Pancreas (tissue), 10 donors: ENCODE measurements around the gene EFCAB6. TPM values are rescaled to one million over a fixed set of nuclear protein-coding genes. Genes with fewer than 3 reads are reported as not detected.

Source experiments
- ATAC-seq, 4 donors: fragments of 200-7000 bp; cut with Tn5 transposase; one replicate each; pipeline versions ENCODE4 v1.8.0 to v1.9.1; 2020; ENCODE audit warnings: mild to moderate bottlenecking in 4 of 4, moderate library complexity in 4 of 4
- DNase-seq, 6 donors: peaks; one replicate each; pipeline ENCODE4 v3.0.0-alpha.2; 2020
- FAIRE-seq: peaks from 2 replicates; lab custom pipeline; 2012; peaks lifted over from hg19 to GRCh38; lab: Jason Lieb, UNC
- H3K27ac ChIP-seq, 4 donors: fragments of 200-600 bp; sonication (generic); 1 replicate in 3 of 4; 2 replicates in 1 of 4; pipeline versions ENCODE4 v1.5.0 to v1.8.0; 2020
- H3K27me3 ChIP-seq, 4 donors: fragments of 200-600 bp; one replicate each; pipeline ENCODE4 v1.8.0; 2021
- H3K36me3 ChIP-seq, 3 donors: fragments of 200-600 bp; sonication (generic) in 1 of 3; one replicate each; pipeline versions ENCODE4 v1.5.0 to v1.8.0; 2020 to 2021
- H3K4me1 ChIP-seq, 3 donors: fragments of 200-600 bp; one replicate each; pipeline ENCODE4 v1.8.0; 2021
- H3K4me3 ChIP-seq, 4 donors: fragments of 200-600 bp; sonication (generic) in 2 of 4; one replicate each; pipeline versions ENCODE4 v1.5.0 to v1.8.0; 2020 to 2021
- H3K9me3 ChIP-seq, 4 donors: fragments of 200-600 bp; one replicate each; pipeline ENCODE4 v1.8.0; 2021
- WGBS, 2 donors: extraction: QIAGEN DNeasy Blood & Tissue Kit; methylation state at CpG; one replicate each; pipeline ENCODE4 v1.1.7; 2013; 5-methylcytosine and 5-hydroxymethylcytosine counted together
- intact Hi-C, 3 donors: fragments of 100-400 bp; cut with DNase I; formaldehyde crosslinking; loops; one replicate each; pipeline versions ENCODE4 v1.11.1 to v1.14.2; 2022
- polyA plus RNA-seq, 2 donors: library from polyadenylated mRNA; stranded (reverse); fragments of 200-250 nt; gene quantifications; one replicate each; pipeline ENCODE4 v1.2.3, GENCODE V29; 2013
- total RNA-seq, 6 donors: library from RNA; stranded (reverse); fragmentation: NEBNext Ultra II Directional in 4 of 6; extraction: Animal tissue kit (Norgen Biotek cat#: 25700) in 4 of 6; gene quantifications; one replicate each; pipeline versions ENCODE4 v1.2.1 to v1.2.4, GENCODE V29; 2021 to 2023
- TF ChIP-seq, protein P1 (sequence below), 4 donors: fragments of 200-600 bp; sonication (generic) in 3 of 4; IDR thresholded peaks; one replicate each; pipeline versions ENCODE4 v1.5.0 to v1.8.0; 2021; ENCODE audit warnings: antibody characterized with exemption in 4 of 4
- donor health status: healthy with polysubstance abuse.
- donor health status: DM: no; HTN: no; CAD: no; lungs with moderate emphysema.
- donor health status: DM: no; HTN: no; CAD: no.
- donor health status: control.
- donor health status: control.
- donor health status: Bipolar disorder and iron deficiency.
- donor health status: DM: yes; HTN: yes; CAD: no.
- donor health status: DM: no; HTN: no; CAD: no.
- donor health status: DM: no; HTN: no; CAD: no.
- donor health status: DM: yes; HTN: yes; CAD: no.

The EFCAB6 gene
- total and polyA plus RNA-seq, 8 donors: 1.6 to 3.4 (median 2.2) TPM

- no peak for ATAC-seq
- no peaks in the 10 kb centered on the region for H3K4me1 ChIP-seq
- H3K9me3 ChIP-seq: no peaks in the 10 kb centered on the region
- DNase-seq: peak in 2 of 6 donors; percentile 2 to 37
- H3K27me3 ChIP-seq: no peaks in the 10 kb centered on the region
- intact Hi-C loops: no loop called here
- H3K36me3 ChIP-seq: no peaks in the 10 kb centered on the region
- TF ChIP-seq, protein P1, sequence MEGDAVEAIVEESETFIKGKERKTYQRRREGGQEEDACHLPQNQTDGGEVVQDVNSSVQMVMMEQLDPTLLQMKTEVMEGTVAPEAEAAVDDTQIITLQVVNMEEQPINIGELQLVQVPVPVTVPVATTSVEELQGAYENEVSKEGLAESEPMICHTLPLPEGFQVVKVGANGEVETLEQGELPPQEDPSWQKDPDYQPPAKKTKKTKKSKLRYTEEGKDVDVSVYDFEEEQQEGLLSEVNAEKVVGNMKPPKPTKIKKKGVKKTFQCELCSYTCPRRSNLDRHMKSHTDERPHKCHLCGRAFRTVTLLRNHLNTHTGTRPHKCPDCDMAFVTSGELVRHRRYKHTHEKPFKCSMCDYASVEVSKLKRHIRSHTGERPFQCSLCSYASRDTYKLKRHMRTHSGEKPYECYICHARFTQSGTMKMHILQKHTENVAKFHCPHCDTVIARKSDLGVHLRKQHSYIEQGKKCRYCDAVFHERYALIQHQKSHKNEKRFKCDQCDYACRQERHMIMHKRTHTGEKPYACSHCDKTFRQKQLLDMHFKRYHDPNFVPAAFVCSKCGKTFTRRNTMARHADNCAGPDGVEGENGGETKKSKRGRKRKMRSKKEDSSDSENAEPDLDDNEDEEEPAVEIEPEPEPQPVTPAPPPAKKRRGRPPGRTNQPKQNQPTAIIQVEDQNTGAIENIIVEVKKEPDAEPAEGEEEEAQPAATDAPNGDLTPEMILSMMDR (IDR thresholded peaks at IDR 0.05): no peak
- no peak overlapping the region for H3K4me3 ChIP-seq
- H3K27ac ChIP-seq: no peak overlapping the region
- FAIRE-seq: no peak
- 65 to 84% methylated on average over 14 of the region's 14 CpGs for WGBS, 2 donors
These were observed 42.1 kb upstream of the EFCAB6 start for GRCh38 chr22:43854121-43854785.

DNA sequence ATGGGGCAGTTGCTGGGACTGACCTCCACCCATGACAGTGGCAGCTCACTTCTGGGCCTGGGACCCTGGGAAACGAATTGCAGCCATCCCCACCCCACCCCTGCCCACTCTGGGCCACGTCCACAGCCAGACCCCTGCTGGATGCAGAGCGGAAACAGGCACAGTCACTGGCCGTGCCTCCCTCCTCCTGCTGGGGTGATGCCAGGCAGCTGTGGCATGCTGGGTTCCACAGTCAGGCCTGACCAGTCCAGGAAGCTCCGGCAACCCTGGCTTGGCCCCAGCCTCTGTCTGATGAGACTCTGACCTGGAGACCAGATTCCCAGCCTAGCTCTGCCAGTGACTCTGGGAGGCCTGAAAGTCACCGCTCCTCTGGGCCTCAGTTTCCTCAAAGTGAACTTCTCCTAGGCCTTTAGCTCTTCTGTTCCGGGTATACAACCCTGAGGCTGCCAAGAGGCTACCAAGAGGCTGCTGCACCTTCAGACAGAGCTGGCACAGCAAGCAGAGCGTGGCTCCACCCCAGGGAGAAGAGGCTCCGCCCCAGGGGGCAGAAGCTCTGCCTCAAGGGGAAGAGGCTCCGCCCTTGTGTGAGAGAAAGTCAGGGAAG is 41.3 kb upstream of the EFCAB6 start:
- H3K36me3 ChIP-seq: no peaks in the 10 kb centered on the region
- no peak for FAIRE-seq
- TF ChIP-seq, protein P1 (IDR thresholded peaks at IDR 0.05): no peak
- H3K4me3 ChIP-seq: no peak overlapping the region
- DNase-seq: peak in 2 of 6 donors; percentile 17 to 51
- H3K27me3 ChIP-seq: no peaks in the 10 kb centered on the region
- H3K4me1 ChIP-seq: no peaks in the 10 kb centered on the region
- ATAC-seq: no peak
- no peak overlapping the region for H3K27ac ChIP-seq
- intact Hi-C loops: no loop called here
- H3K9me3 ChIP-seq: no peaks in the 10 kb centered on the region
- WGBS, 2 donors: 59 to 66% methylated on average over 10 of the region's 10 CpGs

- Histone ChIP-seq H3K9me3 (no peaks in the 10 kb centered on the region), H3K27ac (no peak overlapping the region), H3K4me3 (no peak overlapping the region), H3K27me3 (no peaks in the 10 kb centered on the region), H3K36me3 (no peaks in the 10 kb centered on the region), H3K4me1 (no peaks in the 10 kb centered on the region)
- WGBS, 2 donors: 56 to 66% methylated on average over 19 of the region's 19 CpGs
- FAIRE-seq: no peak
- TF ChIP-seq, protein P1 (IDR thresholded peaks at IDR 0.05): no peak
- ATAC-seq: no peak
- peak in 2 of 6 donors; percentile 4 to 30 for DNase-seq
- intact Hi-C loops: no loop called here
These were observed 40.6 kb upstream of the EFCAB6 start for GRCh38 chr22:43852573-43853327.

DNA sequence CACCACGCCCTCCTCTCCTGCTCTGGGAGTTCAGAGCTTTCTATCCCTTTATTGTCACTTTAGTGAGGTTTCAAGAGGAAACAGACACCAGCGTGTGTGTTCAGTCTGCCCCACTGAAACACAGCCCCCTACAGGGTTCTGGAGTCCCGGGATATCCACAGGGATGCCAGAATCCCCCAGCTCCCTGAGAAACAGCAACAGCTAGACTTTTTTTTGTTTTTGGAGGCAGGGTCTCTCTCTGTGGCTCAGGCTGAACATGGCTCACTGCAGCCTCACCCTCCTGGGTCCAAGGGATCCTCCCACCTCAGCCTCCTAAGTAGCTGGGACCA is 39.8 kb upstream of the EFCAB6 start:
- Histone ChIP-seq H3K27me3 (no peaks in the 10 kb centered on the region), H3K9me3 (no peaks in the 10 kb centered on the region), H3K4me1 (no peaks in the 10 kb centered on the region), H3K4me3 (no peak overlapping the region), H3K27ac (no peak overlapping the region), H3K36me3 (no peaks in the 10 kb centered on the region)
- ATAC-seq (no peak), DNase-seq (no peak), FAIRE-seq (no peak)
- intact Hi-C loops: no loop called here
- TF ChIP-seq, protein P1 (IDR thresholded peaks at IDR 0.05): no peak
- 30 to 31% methylated on average over 3 of the region's 3 CpGs for WGBS, 2 donors
